NCI-H1930 (cell line): ENCODE data around the gene RAVER2.

ENCODE experiments used
- DNase-seq, 2 experiments: peaks; one replicate each; lab custom pipeline; 2025; lab: John Stamatoyannopoulos, UW

Gene RAVER2

DNA sequence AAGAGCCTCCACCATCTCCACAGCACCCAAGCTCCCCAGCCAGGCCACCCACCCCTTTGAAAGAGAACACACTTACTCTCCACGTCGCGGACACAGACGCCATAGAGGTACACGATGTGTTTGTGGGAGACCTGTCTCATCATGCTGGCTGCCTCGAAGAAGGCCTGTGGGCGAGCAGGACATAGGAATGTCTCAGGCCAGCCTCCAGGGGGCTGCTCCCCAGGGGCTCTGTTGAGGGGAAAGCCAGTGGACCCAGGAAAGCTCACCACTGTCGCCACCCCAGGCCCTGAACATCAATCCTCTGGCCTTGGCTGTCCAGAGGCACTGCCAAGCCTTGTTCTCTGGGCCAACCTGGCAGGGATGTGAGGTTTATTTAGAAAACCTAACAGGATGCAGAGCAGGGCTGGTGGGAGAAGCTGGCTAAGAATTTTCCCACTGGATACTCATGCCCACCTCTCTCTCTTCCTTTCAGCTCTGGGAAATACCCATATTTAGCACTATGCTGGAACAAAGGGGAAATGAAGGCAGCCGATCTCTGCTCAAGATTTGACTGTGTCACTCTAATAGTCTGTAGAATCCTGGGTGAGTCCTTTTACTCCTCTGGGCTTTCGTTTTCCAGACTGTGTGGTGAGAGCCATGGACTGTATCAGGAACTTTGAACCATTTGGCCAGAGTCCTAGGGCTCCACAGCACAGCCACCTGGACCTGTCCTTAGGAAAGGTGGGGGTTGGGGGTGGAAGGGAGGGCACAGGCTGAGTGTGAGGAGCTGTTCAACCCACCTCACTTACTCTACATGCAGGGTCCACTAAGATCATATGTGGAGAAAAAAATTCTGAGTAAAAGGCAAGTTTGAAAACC, 101.9 kb downstream of the RAVER2 start:
- no peak for DNase-seq

DNA sequence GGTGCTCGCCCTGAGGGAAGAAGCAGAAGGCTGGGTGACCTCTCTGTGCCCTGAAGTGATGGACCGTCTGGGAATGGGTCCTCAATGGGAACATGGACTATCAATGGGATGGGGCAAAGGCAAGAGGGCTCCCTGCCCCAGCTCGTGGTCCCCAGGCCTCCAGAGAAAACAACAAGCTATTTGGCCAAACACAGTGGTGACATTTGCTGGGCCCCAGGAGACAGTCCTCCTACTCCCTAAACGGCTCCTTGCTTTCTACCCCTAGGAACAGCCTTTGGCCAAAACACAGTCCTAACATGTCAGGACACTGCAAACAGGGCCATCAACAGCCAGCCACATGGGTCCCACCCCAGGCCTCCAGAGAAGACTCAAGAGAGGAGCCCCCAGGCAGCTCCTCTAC, 102.8 kb downstream of the RAVER2 start:
- no peak for DNase-seq

DNA sequence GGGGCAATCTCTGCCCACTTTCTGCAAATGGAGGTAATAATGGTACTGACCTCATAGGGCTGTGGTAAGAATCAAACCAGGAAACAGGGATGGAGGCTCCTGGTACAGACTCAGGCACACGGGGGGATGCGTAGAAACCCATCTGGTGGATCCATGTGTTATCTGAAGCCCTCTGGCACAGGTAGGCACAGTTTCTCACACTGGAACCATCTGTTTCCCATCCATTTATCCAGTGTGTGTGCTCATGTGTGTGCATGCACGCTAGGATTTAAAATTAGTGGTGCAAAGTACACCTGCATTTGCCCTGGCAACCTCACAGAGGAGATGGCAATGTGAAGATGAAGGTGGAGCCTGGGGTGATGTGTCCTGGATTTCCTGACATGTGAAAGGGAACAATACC, 103.3 kb downstream of the RAVER2 start:
- DNase-seq: no peak

DNA sequence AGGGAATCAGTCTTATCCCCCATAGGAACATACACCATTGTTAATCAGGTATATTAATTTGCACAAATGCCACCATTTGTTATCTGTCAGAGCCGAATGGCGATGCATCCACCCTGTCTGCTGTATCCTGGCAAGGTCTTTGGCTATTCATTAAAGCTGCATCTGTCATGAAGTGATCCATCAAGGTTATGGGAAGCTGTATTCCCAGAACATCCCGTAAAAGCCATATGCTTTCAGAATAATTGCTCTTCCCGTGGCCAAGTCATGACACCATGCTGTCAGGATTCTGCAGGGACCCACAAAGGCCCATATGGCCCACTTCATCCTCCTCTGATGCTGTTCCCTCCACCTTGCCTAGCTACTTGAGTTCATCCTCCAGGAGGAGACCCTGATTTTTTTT, 103.9 kb downstream of the RAVER2 start:
- no peak for DNase-seq

DNA sequence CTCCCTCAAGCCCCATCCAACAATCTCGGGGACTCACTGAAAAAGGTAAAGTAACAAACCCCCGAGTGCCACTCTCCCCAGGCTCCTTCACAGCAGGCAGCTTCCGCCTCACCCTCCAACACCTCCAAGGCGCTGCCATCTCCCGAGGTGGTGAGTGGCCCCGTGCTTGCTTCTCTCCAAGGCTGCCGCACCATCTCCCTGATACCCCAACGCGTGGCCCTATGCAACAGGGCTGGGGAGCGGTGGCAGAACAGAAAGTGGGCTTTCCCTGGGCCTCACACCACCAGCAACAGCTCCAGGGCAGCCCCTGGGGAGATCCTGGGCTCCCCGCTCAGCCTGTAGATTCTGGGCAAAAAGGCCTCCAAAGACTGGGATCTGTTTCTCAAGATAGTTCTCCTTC, 105.1 kb downstream of the RAVER2 start:
- DNase-seq: no peak

DNA sequence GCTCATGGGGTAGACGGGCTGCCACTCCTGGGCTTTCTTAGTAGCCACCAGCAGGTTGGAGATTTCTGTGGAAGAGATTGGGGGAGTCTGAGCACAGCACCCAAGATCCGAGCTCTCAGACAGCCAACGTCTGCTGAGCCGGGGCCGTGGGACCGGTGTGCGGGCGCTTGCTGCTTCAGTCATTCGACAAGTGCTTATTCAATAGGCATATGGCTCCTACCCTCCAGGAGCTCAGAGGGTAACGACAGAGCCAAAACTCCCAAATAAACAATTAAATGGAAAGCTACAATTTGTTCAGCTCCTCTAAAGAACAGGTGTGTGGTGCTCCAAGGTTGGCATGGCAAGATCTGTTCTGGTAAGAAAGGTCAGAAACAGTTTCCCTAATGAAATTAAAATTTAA, 106.0 kb downstream of the RAVER2 start:
- DNase-seq: no peak

DNA sequence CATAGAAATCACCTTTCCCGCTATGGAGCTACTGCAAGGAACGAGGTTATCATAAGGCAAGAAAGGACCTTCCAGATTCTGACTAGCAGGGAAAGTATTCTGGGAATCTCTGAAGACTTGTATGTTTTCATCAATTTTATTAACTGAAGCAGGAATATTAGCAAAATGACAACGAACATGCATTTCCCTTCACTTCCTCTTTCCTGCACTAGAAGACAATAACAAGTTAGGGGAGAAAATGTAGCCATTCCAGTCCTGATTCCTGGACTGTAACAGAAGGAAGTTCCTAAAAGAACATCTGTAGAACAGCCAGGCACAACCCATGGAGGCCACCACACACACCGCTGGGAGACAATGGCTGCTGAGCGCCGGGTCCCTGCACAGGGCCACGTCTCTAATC, 106.8 kb downstream of the RAVER2 start:
- no peak for DNase-seq

DNA sequence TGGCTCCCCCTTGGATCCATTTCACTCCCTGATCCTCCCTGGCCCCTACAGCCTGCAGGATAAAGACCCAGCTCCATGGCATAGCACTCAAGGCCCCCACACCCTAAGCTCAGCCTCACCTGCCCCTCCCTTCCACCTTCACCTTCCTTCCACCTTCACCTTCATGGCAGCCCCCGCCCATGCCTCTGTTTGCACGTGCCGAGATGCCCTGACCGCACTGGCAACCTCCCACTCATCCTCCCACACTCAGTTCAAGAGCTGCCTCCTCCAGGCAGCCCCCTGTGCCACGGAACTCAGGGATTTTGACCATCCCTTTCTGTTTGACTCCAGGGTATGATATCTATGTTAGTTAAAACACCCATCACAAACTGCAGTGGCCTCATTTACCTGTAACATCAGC, 109.8 kb downstream of the RAVER2 start:
- DNase-seq: no peak

DNA sequence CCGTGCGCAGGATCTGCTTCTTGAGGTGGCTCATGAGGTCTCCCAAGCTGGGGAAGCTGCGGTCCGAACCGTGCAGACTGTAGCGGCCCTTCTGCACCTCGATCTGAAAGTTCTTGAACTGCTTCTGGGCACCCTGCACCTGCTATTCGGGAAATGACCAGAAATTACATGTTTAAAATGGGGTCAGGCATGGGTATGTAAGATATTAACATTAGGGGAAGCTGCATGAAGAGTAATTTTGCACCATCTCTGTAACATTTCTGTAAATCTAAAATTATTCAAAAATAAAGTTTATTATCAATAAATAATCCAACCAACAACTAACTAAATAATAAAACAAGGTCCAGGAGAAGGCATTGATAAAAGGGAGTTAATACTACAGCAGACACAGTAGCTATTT, 110.7 kb downstream of the RAVER2 start:
- DNase-seq: no peak

DNA sequence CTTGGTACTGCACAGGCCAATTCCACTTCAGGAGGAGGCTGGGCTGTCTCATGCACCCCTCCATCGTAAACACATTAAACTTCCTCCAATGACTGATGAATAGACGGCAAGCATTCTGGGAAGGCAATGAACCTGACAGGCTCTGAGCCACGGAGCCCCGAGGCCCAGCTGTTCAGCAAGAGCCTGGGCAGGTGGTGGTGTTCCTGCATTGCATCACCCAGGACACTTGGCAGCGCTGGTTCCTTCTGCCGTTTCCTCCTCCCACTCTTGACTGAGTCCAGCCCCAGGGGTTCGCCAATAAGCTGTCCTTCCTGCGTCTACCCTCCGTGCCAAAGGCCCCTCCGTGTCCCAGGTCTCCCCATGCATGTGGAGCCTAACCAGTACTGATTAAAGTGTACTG, 111.7 kb downstream of the RAVER2 start:
- DNase-seq: no peak

DNA sequence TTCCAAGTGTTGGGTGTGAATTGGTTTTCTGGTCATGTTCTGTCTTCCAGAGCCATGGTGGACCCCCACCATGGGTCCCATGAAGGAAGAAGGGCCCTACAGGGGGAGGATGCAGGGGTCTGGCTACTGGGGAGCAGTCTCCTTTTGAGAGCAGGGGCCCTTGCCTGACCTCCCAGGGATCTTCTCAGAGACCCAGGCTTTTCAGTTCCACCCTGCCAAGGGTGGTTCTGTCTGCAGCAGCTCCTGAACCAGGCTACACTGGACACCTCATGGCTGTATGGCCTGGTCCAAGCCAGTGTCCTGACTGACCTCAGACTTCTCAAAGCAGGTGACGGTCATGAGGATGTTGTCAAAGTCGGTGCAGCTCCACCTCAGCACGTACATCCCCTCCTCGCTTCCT, 112.5 kb downstream of the RAVER2 start:
- DNase-seq: no peak

DNA sequence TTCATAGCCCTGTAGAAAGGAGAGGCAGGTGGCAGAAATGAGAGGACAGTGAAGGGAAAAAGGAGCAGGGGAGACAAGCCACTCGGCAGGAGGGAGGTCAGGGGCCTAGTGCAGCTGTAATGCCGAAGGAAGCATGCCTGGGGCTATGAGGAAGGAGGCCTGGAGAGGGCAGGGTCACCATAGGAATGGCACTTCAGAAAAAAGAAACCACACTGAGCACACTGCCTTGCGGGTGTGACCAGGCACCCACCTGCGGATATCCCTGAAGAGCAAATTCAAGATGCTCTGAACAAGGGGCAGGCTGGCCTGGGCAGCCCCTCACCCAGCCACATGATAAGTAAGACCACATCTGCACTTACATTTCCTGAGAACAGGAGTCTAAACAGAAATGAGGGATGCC, 116.7 kb downstream of the RAVER2 start:
- DNase-seq: no peak

DNA sequence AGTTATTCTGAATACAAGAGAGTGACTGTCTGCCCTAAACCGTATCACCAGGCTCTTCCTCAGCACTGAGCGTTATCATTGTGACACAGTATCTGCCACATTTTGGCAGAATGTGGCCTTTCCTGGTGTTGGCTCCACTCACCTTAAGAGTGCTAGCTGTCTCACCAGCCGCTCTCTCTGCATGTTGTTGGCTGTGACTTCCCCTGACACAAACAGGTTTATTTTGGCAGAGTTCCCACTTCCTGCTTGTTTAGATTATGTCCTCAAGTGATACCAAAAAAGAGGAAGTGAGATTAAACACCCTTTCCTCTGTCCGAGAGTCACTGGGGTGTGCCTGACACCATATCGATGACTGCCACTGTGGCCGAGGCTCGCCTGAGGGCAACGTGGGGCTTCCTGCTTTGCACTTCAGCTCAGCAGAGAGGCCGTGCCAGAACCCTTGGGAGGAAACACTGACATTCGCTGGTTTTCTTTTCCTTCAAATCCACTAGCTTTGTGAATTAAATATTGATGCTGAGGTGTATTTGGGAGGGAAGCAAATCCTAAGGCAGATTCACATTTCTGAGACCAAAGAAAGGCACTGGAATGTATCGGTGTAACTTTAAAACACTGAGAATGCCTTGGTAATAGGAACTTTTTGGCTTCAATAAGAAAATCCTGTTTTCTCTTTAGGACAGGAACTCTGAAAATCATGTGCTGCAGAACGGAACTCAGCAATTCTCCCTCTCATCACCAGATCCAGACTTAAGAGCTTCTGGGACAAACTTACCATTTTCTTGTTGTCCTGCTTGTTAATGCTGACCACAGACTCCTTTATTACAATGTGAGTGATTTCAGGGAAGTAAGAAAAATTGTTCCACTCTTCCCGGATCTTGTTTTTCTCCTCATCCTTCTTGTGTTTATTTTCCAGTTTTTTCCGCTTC, 119.4 kb downstream of the RAVER2 start:
- no peak for DNase-seq

DNA sequence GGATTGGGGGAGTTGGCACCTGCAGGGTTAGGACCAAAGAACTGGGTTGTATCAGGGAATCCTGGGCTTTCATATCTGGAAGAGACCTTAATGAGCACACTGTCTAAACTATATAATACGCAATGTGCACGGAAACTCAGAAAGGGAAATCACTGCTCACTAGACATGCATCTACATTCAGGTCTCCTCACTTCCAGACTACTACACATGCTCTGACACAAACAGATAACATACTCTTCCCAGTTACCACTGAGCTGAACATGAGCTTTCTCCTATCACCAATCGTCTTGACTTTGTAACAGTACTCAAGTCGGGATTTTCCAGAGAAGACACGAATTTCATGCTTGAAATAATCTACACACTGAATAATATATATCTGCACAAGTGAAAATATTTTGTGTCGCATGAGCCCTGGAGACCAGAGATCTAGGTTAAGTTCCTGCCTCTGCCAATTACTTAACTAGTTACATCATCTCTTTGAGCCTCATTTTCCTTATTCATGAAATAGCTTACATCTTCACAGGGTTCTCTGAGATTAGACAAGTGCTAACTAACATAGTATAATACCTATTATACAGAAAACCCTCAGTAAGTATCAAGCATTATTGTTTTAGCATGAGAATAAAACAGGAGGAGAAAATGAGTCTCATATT, 120.4 kb downstream of the RAVER2 start:
- no peak for DNase-seq

DNA sequence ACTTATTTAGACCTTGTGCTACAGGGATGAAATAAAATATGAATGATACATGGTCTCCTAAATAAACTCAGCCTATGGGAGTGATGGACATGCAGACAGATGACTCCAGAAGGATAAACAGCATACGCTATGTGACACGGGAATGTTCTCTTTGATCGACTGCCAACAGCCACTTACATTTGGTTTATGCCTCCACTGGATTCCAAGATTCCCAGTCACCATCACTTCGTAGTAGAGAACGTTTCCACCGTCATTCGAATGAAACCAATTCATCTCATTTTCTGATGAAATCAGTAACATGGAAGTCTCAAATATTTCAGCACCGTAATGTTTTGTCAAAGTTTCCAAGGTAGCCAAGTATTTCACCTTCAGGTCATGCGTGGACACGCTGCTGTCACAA, 121.8 kb downstream of the RAVER2 start:
- no peak for DNase-seq

DNA sequence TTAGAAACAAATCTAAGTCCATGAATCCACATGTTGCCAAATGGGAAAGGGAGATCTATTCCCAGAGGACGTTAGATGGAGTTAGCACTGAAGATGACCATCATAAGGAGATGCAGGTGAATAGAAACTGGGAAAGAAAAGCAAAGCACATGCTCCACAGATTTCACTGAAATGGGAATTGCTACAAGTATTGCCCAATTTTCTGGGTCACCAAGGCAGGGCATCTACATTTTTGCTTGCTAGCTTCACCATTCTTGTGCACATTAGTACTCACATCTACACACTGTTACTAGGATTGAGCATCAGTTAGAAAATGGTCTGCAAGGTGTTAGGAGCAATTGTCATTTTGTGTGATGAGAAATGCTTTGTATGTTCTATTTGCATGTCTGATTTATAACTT, 122.4 kb downstream of the RAVER2 start:
- DNase-seq: no peak

DNA sequence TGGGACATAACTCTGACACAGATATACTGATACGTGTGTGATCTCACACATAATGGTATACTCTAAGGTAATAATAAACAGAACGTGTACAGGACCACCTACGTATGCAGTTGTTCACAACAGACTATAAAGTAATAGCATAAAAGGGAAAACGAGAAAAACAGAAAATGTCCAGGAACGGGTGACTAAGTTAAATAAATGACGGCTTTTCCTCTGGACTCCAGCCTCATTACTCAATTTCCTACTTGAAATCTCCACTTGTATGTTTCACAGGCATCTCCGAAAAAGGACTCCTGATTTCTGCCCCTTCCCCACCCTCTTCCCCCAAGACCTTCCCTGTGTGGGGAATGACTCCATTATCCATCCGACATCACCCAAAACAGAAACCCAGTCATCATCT, 126.4 kb downstream of the RAVER2 start:
- no peak for DNase-seq

DNA sequence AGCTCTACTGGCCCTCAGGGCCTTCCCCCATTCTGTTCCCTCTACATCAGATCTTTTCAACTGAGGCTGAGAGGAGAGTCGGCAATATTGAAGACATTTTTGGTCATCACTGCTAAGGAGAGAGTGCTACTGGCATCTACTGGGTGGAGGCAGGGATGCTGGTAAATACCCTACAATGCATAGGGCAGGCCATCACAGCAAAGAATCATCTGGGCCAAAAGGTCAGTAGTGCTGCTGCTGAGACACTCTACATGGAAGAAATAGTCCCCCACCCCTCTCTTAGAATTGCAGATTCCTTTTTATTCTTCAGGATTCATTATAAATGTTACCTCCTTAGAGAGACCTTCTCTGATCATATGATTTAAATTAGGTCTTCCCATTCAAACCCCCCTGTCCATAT, 127.2 kb downstream of the RAVER2 start:
- DNase-seq: no peak

DNA sequence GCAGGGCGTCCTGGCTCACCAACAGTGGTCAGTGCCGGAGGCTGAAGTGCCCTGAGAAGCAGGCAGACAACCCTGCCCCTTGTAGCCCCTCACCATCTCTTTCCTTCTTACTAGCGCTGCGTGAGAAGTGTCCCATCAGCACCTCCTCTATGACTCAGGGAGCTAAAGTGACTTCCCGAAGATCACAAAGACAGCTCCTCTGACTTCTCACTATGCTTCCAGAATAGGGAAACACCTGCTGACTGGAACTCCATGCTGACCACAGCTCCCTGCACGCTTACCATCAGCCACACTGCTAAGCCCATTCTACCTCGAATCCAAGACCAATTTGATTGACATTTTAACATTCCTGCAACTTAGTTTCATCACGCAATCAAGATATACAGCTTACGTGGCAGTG, 128.7 kb downstream of the RAVER2 start:
- no peak for DNase-seq

DNA sequence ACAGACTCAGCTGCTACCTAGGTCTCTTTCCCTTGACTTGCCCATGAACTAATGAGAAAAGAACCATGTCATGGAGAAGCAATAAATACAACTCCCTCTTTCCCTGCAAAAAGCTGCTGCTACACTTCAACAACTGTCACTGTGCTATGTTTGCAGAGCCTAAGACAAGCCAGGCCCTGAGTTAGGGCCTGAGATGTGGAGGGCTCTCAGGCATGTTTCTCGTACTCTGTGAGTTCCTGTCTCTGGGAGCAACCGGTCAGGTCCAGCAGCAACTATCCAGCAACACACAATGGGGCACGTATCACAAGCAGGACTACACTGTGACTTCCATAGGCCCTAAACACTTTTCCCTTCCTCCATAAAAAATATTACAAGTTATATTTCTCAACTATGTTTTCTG, 129.8 kb downstream of the RAVER2 start:
- DNase-seq: no peak

DNA sequence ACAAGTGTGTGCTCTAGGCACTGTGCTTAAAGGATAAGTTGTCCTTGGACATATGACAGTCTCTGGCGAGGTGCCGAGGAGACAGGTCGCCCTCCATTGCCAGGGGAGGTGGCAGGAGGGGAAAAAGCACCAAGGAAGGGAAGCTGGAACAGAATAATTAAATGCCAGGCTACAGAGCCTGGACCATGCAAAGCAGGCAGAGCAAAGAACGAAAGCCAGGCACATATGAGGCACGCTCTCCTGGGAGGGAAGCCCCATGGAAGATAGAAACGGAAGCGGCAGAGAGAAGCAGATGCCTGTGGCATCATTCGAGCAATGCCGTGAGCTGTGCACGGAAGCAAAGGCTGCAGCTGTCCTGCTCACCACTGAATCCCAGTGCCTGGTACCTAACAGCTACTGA, 130.2 kb downstream of the RAVER2 start:
- no peak for DNase-seq

DNA sequence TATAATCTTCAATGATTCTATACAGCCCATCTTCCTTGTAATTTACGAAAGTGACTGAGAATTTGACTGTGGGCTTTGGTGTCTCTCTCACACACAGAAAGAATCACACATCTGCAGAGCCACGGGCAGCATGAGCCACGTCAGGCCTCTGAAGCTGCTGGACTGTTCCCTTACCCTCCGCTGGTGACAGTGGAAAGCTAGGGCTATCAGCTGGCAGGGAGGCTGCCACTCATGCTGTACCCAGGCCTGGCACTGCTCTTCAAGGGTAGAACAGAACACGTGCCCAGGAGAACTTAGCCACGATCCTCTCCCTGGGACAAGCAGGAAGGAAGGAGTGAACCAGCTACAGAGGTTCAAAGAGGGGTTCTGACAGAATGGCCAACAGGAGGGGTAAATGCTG, 130.7 kb downstream of the RAVER2 start:
- no peak for DNase-seq

DNA sequence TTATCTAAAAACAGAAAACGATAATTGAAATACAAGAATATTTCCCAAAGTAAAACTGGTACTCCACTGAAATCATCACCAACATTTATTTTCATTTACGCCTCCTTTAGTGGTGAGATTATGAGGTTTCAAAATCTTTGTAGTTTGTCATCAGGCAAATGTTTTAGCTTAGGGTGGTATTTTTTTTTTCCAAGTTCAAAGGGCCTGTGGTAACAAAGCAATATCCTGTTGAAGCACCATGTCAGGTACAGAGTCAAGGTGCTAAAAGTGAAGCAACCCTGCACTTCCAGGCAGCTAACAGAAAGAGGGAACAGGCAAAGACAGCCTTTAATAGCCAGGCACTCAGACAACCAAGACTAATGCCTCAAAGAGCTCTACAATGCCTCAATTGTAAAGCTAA, 132.3 kb downstream of the RAVER2 start:
- DNase-seq: no peak
